ENCODE data around the gene SH2D1A. TPM values are rescaled to one million over a fixed set of nuclear protein-coding genes. Genes with fewer than 3 reads are reported as not detected.

Gene SH2D1A
- total and polyA plus RNA-seq, 4 donors = 0.27 to 2.1 (median 0.65) TPM

DNA sequence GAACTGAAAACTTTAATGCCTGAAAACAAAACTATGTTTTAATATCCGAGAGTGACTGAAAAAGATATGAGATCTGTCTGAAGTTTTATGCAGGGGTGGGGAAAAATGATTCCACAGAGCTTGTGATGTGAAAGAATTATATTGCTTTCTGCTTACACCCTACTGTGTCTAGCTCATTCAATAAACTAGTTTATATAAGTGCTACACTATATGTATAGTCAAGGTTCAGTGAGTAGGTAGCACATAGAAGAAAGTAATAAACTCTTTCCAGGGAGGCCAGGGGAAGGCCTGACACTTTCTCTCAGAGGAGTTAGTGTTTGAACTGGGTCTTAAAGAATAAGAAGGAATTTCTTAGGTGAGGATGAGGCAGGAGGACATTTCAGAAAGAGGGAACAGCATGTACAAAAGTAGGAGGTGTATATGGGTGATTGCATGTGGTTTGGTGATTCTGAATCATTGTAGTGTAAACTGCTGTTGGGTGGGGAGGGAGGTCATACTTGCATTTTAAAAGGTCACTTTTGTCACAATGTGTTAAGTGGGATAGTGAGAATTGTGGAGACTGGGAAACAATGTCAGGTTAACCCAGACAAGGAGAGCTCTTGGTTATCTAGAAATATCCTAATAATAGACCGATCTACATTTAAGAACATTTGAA, 39.0 kb upstream of the SH2D1A start (continued):
- TF ChIP-seq RAD21 (IDR thresholded peaks at IDR 0.05) (no peak), HNF4A (conservative IDR thresholded peaks at IDR 0.05) (no peak), SP1 (IDR thresholded peaks at IDR 0.05) (no peak), TAF1 (conservative IDR thresholded peaks at IDR 0.05) (no peak), MAX (IDR thresholded peaks at IDR 0.05) (no peak)

- Histone ChIP-seq H3K9me3 (ENCODE audit: control insufficient read depth in 4 of 4, low read length in 3 of 4) (no peaks in the 10 kb centered on the region), H3K9ac (ENCODE audit: low read depth in 1 of 2, low read length in 2 of 2) (no peak overlapping the region), H3K4me3 (ENCODE audit: low read depth in 1 of 3, low read length in 3 of 3) (no peak overlapping the region), H3K27me3 (ENCODE audit: control insufficient read depth in 4 of 4, insufficient read depth in 4 of 4, low read length in 3 of 4) (no peaks in the 10 kb centered on the region), H3K4me1 (ENCODE audit: control insufficient read depth in 4 of 4, insufficient read depth in 4 of 4, low read length in 3 of 4) (no peaks in the 10 kb centered on the region), H3K36me3 (ENCODE audit: control insufficient read depth in 4 of 4, insufficient read depth in 3 of 4, low read depth in 1 of 4, low read length in 3 of 4) (no peaks in the 10 kb centered on the region), H3K27ac (ENCODE audit: low read depth in 1 of 2, low read length in 2 of 2) (no peak overlapping the region)
- WGBS = 79% methylated on average over 1 of the region's 1 CpG
- no peak for DNase-seq (ENCODE audit: low spot score)
- TF ChIP-seq SP1 (IDR thresholded peaks at IDR 0.05) = no peak
- TF ChIP-seq RXRA (IDR thresholded peaks at IDR 0.05) = no peak
- no peak for TF ChIP-seq FOXA1 (IDR thresholded peaks at IDR 0.05)
- TF ChIP-seq GABPA (IDR thresholded peaks at IDR 0.05 in 1 of 2, conservative IDR thresholded peaks at IDR 0.05 in 1 of 2) = no peak
- no peak for TF ChIP-seq JUND (IDR thresholded peaks at IDR 0.05)
- no peak for TF ChIP-seq TAF1 (conservative IDR thresholded peaks at IDR 0.05)
- no peak for TF ChIP-seq HNF4A (conservative IDR thresholded peaks at IDR 0.05)
- no peak for TF ChIP-seq YY1 (IDR thresholded peaks at IDR 0.05)
These were observed 20.6 kb upstream of the SH2D1A start for GRCh38 chrX:124325732-124326131.

GRCh38 chrX:124328765-124329164, 17.6 kb upstream of the SH2D1A start:
- no peak overlapping the region for H3K27ac ChIP-seq (ENCODE audit: low read depth in 1 of 2, low read length in 2 of 2)
- TF ChIP-seq CTCF (IDR thresholded peaks at IDR 0.05; ENCODE audit: low read depth, low read length, missing input control) (no peak), EGR1 (IDR thresholded peaks at IDR 0.05; ENCODE audit: low read depth in 2 of 2) (no peak), HNF4G (IDR thresholded peaks at IDR 0.05) (no peak), FOXA2 (IDR thresholded peaks at IDR 0.05) (no peak), GABPA (IDR thresholded peaks at IDR 0.05 in 1 of 2, conservative IDR thresholded peaks at IDR 0.05 in 1 of 2) (no peak), NR2F2 (IDR thresholded peaks at IDR 0.05) (no peak), MAX (IDR thresholded peaks at IDR 0.05) (no peak), TAF1 (conservative IDR thresholded peaks at IDR 0.05) (no peak), YY1 (IDR thresholded peaks at IDR 0.05) (no peak)
- TF ChIP-seq, protein P1, sequence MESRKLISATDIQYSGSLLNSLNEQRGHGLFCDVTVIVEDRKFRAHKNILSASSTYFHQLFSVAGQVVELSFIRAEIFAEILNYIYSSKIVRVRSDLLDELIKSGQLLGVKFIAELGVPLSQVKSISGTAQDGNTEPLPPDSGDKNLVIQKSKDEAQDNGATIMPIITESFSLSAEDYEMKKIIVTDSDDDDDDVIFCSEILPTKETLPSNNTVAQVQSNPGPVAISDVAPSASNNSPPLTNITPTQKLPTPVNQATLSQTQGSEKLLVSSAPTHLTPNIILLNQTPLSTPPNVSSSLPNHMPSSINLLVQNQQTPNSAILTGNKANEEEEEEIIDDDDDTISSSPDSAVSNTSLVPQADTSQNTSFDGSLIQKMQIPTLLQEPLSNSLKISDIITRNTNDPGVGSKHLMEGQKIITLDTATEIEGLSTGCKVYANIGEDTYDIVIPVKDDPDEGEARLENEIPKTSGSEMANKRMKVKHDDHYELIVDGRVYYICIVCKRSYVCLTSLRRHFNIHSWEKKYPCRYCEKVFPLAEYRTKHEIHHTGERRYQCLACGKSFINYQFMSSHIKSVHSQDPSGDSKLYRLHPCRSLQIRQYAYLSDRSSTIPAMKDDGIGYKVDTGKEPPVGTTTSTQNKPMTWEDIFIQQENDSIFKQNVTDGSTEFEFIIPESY (IDR thresholded peaks at IDR 0.05) = no peak
- H3K4me1 ChIP-seq (ENCODE audit: control insufficient read depth in 4 of 4, insufficient read depth in 4 of 4, low read length in 3 of 4) = no peaks in the 10 kb centered on the region
- no peaks in the 10 kb centered on the region for H3K36me3 ChIP-seq (ENCODE audit: control insufficient read depth in 4 of 4, insufficient read depth in 3 of 4, low read depth in 1 of 4, low read length in 3 of 4)
- no peak overlapping the region for H3K4me3 ChIP-seq (ENCODE audit: low read depth in 1 of 3, low read length in 3 of 3)
- no peak overlapping the region for H3K9ac ChIP-seq (ENCODE audit: low read depth in 1 of 2, low read length in 2 of 2)
- H3K9me3 ChIP-seq (ENCODE audit: control insufficient read depth in 4 of 4, low read length in 3 of 4) = no peaks in the 10 kb centered on the region
- 93% methylated on average over 1 of the region's 1 CpG for WGBS
- no peak for DNase-seq (ENCODE audit: low spot score)
- no peaks in the 10 kb centered on the region for H3K27me3 ChIP-seq (ENCODE audit: control insufficient read depth in 4 of 4, insufficient read depth in 4 of 4, low read length in 3 of 4)
